ENCODE data around the gene EHD3. TPM values are rescaled to one million over a fixed set of nuclear protein-coding genes. Genes with fewer than 3 reads are reported as not detected.
A peak's percentile ranks its signal among the peaks of the same experiment; 100 is the strongest.

EHD3 gene
- polyA plus RNA-seq (2011; rRNA removed) (39.8 and 48.6 TPM in 2 replicates), polyA minus RNA-seq (2011; rRNA and poly(A)+ RNA removed) (45.7 and 61.4 TPM in 2 replicates)

DNA sequence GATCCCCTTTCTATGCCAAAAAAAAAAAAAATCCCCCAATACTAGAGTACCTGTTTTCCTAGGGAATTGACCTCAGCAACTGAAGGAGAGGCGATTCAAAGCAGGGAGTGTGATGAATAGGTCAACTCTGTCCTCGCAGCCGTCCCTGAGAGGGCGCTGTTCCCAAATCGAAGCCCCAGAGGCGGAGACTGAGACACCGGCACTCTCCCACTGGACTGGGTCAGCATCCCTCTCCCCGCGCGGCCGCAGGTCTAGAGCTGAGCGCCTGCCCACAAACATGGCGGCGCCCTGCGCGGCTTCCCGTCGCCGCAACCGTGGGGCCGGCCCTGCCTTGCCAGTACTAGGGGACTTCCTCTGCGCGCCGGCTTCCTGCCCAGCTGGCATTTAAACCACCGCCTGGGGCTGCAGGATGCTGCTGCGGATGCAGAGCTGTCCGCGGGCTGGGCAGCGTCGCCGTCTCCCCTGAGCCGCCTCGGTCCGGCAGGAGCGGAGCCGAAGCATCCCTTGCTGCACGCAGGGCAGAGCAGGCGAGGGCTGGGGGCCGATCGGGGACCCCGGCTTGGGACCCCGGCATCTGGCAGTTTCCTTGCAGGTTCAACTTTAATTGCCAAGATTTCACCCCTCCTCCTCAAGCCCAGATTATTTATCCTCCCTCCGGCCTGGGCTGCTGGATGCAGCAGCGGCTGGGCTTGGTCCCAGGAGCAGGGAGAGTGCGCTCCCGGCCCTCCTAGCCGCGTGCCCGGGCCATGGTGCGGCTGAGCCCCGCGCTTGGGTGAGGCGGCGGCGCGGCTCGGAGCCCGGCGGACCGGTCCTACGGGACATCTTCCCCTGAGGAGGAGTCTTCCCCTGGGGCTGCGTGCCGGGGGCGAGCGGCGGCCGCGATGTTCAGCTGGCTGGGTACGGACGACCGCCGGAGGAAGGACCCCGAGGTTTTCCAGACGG, at the start of gene EHD3:
Gene EHD3 (plus strand): TSS at position 412 of the 942 bp plus-strand sequence. CDS start 470 bp downstream, at position 882.
- TF ChIP-seq, protein P1, sequence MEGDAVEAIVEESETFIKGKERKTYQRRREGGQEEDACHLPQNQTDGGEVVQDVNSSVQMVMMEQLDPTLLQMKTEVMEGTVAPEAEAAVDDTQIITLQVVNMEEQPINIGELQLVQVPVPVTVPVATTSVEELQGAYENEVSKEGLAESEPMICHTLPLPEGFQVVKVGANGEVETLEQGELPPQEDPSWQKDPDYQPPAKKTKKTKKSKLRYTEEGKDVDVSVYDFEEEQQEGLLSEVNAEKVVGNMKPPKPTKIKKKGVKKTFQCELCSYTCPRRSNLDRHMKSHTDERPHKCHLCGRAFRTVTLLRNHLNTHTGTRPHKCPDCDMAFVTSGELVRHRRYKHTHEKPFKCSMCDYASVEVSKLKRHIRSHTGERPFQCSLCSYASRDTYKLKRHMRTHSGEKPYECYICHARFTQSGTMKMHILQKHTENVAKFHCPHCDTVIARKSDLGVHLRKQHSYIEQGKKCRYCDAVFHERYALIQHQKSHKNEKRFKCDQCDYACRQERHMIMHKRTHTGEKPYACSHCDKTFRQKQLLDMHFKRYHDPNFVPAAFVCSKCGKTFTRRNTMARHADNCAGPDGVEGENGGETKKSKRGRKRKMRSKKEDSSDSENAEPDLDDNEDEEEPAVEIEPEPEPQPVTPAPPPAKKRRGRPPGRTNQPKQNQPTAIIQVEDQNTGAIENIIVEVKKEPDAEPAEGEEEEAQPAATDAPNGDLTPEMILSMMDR (IDR thresholded peaks at IDR 0.05; ENCODE audit: low read depth, low read length), result peak; percentile 76
- peak; percentile 77 for DNase-seq (ENCODE audit: low read depth, low spot score)
- POLR2A ChIA-PET, result interaction anchor here (0.5 to 2.3 kb wide), 6 partner anchors 41 to 1069 kb away, joined by 3 to 9 read pairs (median 3); no protein-coding TSS in a partner anchor
- CTCF ChIA-PET, result interaction anchor here (0.6 to 4.9 kb wide), 35 partner anchors 9 to 952 kb away, joined by 3 to 71 read pairs (median 4); no protein-coding TSS in a partner anchor
- no peaks in the 10 kb centered on the region; the same call in 1 of the 2 replicates for H3K9me3 ChIP-seq (ENCODE audit: control insufficient read depth, insufficient read depth, low read length)
- H3K27ac ChIP-seq (ENCODE audit: low read depth, low read length), result peak within 1 kb of the TSS; percentile 52
- peak within 1 kb of the TSS; percentile 83 for H3K4me3 ChIP-seq (ENCODE audit: low read depth, low read length)
- H3K27me3 ChIP-seq (ENCODE audit: control insufficient read depth, insufficient read depth, low read length), result peaks cover 11% of the 10 kb centered on the region

DNA sequence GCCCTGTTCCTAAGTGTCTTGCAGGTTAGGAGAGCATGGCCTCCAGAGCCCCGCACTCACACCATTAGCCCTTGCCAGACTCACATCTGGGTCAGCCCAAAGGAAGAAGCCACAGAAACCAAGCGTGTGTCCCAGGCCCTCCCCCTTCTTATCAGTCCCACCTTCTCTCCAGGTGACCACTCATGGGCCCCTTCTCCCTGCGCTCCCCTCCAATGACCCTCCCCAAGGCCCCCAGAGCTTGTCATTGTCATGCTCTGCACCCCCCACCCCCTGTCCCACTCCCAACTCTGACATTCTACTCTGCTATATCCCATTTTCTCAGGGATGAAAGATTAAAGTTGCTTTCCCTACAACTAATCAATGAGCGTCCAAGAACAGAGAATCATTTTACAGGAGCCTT, 46.8 kb upstream of the EHD3 start:
- Histone ChIP-seq H3K4me3 (ENCODE audit: low read depth, low read length) (no peak overlapping the region), H3K27ac (ENCODE audit: low read depth, low read length) (no peak overlapping the region), H3K27me3 (ENCODE audit: control insufficient read depth, insufficient read depth, low read length) (no peaks in the 10 kb centered on the region), H3K9me3 (ENCODE audit: control insufficient read depth, insufficient read depth, low read length) (no peaks in the 10 kb centered on the region)
- POLR2A ChIA-PET, result no interaction called here
- no peak for DNase-seq (ENCODE audit: low read depth, low spot score)
- CTCF ChIA-PET, result no interaction called here
- TF ChIP-seq, protein P1 (IDR thresholded peaks at IDR 0.05; ENCODE audit: low read depth, low read length), result no peak

DNA sequence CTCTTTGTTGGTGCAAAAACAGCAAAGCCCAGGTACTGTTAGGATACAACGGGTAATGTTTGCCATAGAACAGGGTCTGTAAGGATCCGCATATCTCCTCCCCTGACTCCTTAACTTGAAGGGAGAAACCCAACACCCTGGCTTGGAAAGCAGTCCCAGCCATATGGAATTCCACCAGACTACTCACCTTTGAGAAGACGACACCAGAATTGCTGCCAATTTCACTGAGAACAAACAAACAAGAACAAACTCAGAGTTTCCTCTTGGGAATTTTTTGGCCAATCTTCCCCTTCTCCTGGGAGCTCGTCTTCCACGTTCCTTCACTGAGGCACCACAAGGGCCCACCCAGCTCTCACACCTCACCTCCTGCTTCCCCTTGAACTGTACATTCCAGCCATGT, 45.8 kb upstream of the EHD3 start:
- TF ChIP-seq, protein P1 (IDR thresholded peaks at IDR 0.05; ENCODE audit: low read depth, low read length), result no peak
- POLR2A ChIA-PET, result no interaction called here
- CTCF ChIA-PET, result interaction anchor here (1.9 kb wide), 1 partner anchor 18 kb away, joined by 5 read pairs; no protein-coding TSS in a partner anchor

DNA sequence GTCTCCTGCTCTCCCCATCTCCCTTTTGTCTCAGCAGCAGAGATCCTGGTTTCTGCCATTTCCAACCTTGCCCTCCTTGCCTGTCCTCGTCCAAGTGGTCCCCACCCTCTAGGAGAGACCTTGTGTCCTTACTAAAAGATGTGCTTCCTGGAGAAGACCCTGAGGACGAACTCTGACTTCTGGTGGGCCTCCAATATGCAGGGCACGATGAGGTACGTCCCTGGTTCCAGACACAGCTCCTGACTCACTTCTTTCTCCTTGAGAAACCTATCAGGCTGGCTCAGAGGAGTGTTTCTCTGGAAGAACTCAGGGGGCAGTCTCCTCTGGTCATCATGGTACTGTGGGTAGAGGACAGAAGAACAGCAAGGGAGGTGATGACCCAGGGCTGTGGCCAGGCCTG, 44.8 kb upstream of the EHD3 start:
- TF ChIP-seq, protein P1 (IDR thresholded peaks at IDR 0.05; ENCODE audit: low read depth, low read length), result no peak
- Histone ChIP-seq H3K27me3 (ENCODE audit: control insufficient read depth, insufficient read depth, low read length) (no peaks in the 10 kb centered on the region), H3K27ac (ENCODE audit: low read depth, low read length) (no peak overlapping the region), H3K9me3 (ENCODE audit: control insufficient read depth, insufficient read depth, low read length) (no peaks in the 10 kb centered on the region), H3K4me3 (ENCODE audit: low read depth, low read length) (no peak overlapping the region)
- CTCF ChIA-PET, result interaction anchor here (1.9 kb wide), 1 partner anchor 19 kb away, joined by 5 read pairs; no protein-coding TSS in a partner anchor
- POLR2A ChIA-PET, result no interaction called here
- no peak for DNase-seq (ENCODE audit: low read depth, low spot score)

More for the DNA sequence above, 45.8 kb upstream of the EHD3 start:
- Histone ChIP-seq H3K27ac (ENCODE audit: low read depth, low read length) (no peak overlapping the region), H3K9me3 (ENCODE audit: control insufficient read depth, insufficient read depth, low read length) (no peaks in the 10 kb centered on the region), H3K27me3 (ENCODE audit: control insufficient read depth, insufficient read depth, low read length) (no peaks in the 10 kb centered on the region), H3K4me3 (ENCODE audit: low read depth, low read length) (no peak overlapping the region)
- DNase-seq (ENCODE audit: low read depth, low spot score), result no peak

DNA sequence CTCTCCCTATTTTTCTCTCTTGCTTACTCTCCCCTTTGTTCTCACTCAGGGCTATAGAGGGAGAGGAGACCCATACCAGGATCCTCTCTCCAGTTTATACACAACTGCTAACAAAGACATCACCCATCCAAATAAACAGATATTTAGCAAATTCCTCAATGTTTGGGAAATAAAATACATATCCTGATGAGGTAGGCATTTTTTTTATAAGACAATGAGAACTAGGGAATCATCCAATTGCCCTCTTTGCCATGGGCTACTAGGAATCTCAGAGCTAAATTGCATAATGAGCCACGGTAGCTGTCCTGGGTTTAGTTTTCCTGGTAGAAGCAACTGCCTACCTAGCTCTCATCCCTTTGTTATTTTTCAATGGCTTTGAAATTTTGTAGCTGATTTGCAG, 43.8 kb upstream of the EHD3 start:
- ChIA-PET POLR2A (no interaction called here), CTCF (no interaction called here)
- TF ChIP-seq, protein P1 (IDR thresholded peaks at IDR 0.05; ENCODE audit: low read depth, low read length), result no peak
- Histone ChIP-seq H3K9me3 (ENCODE audit: control insufficient read depth, insufficient read depth, low read length) (no peaks in the 10 kb centered on the region), H3K4me3 (ENCODE audit: low read depth, low read length) (no peak overlapping the region), H3K27me3 (ENCODE audit: control insufficient read depth, insufficient read depth, low read length) (no peaks in the 10 kb centered on the region), H3K27ac (ENCODE audit: low read depth, low read length) (no peak overlapping the region)
- no peak for DNase-seq (ENCODE audit: low read depth, low spot score)
